Hippocampal formation (tissue), 2 donors: ENCODE results near the gene MKX.

Experiments
- DNase-seq, 2 donors: peaks; one replicate each; lab custom pipeline; 2025; lab: John Stamatoyannopoulos, UW

MKX gene

DNA sequence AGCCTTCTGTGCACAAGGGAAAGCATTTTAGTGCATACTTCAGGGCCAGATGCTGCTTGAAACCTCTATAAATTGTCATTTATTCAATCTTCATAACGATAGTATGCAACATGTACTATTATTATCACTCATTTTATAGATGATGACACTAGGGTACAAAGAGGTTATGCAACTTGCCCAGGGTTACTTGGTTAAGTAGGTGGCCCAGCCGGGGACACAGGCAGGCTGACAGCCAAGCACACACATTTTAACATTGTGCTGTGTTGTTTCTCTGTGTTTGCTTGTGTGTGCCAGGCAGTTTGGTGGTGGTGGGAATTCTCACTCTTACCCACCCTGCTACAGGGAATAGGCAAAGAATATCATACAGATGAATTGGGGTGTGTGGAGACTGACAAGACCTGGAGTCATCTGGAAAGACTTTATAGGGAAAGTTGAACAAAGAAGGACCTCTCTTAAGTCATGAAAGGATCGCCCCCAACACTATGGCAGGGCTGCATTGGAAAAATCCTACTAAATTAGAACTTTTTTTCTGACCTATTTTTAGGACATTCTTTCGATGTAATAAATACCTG, 98.9 kb downstream of the MKX start:
- no peak for DNase-seq

DNA sequence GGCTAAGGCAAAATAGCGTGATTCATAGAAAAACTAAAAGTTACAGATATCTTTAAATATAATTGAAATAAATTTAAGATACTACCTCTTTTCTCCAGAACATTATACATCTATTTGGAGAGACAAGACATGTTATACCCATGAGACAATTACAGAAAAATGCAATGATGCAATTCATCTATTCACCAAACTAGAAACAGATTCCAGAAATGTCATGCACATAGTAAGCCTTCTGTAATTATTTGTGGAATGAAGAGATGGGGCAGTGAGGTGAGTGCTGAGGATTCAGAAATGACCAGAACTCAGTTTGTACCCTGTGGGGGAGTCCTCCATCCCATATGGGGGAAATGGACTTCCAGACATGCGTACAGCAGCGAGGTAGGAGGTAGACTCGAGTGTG, 99.4 kb downstream of the MKX start:
- DNase-seq = no peak

DNA sequence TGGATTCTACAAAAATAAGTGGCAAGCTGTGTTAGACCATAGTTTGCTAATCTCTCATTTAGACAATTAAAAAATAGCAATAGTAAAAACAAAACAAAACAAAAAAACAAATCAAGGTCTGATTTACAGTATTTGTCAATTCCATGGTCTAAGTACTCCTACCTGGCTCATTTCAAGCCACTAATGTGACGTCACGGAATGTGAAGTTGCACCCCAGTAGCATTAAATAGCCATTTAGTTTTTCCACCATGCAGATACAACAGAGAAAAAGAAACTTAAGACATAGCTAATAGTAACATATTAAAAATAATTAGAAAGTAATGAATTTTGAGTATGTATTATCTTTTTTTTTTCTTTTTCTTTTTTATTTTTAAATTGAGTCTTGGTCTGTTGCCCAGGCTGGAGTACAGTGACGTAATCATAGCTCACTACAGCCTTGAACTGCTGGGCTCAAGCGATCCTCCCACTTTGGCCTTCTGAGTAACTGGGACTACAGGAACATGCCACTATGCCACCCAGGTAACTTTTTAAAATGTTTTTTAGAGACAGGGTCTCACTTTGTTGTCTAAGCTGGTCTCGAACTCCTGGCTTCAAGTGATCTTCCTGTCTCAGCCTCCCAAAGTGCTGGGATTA, 101.2 kb downstream of the MKX start:
- DNase-seq = no peak

DNA sequence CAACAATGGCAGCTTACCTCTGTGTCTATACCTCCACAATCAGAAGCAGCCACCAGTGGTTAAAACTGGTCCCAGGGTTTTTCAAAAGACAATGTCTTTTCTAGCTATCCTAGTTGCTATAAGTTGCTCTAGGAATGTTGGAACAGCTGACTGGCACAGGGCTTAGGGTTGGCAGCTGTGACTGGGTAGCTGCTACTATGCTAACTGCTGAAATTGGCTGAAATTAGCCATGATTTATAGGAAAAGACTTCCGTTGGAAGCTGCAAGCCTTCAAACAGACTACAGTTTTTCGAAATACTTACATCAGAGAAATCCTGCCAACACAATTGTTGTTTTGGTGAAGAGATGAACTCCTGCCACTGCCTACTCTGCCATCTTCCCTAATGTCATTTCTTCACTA, 102.3 kb downstream of the MKX start:
- DNase-seq = no peak

DNA sequence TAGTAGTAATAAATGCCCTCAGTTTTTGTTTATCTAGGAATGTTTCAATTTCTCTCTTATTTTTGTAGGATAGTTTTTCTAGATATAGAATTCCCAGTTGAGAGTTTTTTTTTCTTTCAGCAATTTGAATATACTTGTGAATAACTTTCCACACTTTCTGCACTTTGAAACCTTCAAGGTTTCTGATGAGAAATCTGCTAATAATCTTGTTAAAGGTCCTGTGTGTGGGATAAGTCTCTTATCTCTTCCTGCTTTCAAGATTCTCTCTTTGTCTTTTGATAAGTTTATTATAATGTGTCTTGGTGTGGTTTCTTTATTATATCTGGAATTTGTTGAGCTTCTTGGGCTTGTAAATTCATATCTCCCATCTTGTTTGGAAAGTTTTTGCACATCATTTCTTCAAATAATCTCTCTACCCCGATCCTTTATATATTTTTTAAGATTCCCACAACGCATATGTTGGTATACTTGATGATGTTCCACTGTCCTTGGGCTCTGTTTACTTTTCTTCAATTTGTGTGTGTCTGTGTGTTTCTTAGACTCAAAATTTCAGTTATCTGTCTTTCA, 103.5 kb downstream of the MKX start:
- no peak for DNase-seq

DNA sequence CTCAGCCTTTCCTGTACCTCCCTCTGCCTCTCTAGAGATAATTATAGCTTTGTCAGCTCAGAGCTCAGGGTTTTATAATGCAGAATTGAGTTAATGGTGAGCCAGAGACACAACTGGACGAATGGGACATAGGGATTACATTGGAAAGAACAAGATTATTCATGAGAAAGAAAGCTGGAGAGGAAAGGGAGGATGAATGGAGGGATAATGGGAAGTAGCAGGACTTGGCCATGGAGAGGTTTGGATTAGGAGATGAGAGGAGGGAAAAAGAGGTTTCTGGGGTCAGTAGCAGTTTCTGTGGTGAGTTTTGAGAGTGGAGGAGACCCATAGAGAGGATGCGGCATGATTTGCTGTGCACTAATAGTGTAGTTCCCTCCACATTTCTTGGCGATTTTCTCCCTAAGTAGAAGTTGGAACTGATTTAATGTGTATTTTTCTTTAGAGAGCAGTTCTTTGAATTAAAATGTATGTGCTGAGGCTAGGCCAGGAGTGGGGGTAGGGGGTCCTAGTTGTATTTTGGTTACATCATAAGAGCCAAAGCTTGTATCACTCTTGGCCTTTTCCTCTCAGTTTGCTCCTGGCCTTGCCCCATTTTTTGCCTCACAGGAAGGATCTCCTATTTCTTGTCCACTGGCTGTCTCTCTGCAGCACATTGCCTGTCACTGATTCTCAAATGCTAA, 107.4 kb downstream of the MKX start:
- DNase-seq = no peak

DNA sequence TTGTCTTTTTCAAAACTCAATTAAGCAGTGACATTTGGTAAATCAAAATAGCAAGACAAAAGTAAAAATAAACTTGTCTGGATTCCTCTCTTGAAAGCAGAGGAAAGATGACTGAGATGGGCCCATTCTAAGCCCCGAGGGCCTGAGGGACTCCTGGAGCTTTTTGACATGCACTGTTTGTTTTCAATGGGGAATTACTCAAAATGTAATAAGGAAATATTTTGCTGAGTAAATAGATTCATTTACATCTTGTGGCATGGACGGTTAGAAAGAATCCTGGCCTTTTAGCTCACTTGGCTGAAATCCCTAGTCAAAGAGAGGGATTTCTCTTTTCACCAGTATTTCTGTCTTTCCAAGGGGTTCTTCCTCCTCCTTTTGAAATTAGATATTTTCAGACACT, 108.0 kb downstream of the MKX start:
- no peak for DNase-seq

DNA sequence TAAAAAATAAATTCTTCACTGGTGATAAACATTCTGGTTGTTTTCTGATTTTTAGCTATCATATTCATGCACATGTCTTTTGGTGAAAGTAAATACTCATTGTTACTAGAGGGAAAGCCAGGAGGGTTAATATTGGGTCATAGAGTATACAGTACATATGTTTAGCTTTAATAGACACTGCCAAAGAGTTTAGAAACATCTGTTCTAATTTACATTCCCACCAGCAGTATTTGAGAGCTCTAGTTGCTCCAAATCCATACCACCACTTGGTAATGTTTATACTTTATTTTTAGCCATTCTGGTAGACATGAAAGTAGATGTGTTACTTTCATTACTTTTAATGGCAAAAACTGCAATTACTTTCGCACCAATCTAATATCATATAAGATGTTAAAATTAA, 108.8 kb downstream of the MKX start:
- DNase-seq = no peak

DNA sequence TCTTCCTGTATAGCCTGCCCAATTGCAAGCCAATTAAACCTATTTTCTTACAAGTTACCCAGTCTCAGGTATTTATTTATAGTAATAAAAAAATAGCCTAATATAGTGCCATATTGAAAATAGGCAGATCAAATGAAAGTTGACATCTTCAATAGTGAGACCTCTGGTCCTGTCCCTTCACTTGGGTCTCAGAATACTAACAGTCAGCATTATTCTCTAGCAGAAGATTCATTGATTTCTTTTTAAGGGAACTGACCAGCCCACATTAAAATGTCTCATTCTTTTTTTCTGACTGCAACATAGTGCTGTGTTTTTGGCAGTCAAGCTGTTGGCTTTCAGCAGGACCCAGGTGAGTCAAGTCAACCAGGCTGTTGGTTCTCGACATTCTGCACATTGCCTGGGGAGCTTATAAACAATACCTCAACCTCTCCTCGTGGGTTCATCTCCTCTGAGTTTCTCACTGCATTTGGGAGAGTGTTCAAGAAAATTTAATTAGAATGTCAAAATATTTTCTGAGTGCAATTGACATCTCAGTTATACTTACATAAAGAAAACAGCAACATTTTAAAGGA, 109.8 kb downstream of the MKX start:
- DNase-seq = no peak

DNA sequence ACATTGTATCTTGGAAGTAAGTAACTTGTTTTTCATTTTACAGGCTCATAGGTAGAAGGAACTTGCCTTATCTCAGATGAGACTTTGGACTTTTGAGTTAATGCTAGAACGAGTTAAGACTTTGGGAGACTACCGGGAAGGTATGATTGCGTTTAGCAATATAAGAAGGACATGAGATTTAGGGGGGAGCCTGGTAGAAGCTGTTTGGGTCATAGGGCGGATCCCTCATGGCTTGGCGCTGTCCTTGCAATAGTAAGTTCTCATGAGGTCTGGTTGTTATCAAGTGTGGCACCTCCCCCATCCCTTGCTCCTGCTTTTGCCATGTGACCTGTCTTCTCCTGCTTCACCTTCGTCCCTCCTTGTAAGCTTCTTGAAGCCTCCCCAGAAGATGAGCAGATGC, 110.3 kb downstream of the MKX start:
- DNase-seq = no peak

DNA sequence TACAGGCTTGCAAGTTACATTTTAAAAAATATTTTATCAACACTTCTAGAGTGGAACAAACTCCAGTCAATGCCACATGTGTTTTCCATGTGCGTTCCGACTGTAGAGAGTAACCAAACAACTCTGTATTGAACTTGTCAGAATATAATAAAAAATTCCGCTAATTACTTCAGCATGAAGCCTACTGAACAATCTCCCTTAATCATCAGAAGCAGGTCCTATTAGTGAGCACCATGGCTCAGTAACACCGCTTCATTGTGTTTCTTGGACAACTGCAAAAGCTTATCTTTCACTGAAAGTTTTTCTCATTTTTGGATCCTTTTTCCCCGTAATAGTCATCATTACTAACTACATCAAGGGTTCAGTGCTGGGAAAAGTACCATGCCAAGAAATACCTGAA, 117.0 kb downstream of the MKX start:
- no peak for DNase-seq

DNA sequence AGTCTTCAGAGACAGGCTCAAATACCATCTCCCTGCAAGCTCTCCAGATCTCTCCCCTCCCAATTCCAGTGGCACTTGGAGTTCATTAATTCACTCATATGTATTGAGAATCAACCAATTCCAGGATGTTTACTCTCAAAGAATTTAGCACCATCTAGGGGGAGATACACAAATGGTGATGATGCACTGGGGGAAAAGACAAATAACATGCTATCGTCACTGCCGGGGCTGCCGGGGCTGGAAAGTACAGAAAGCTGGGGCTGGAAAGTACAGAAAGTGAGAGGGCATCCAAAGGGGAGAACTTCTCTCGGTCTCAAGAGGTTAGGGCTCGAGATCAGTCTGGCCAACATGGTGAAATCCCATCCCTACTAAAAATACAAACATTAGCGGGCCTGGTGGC, 118.7 kb downstream of the MKX start:
- DNase-seq = no peak

DNA sequence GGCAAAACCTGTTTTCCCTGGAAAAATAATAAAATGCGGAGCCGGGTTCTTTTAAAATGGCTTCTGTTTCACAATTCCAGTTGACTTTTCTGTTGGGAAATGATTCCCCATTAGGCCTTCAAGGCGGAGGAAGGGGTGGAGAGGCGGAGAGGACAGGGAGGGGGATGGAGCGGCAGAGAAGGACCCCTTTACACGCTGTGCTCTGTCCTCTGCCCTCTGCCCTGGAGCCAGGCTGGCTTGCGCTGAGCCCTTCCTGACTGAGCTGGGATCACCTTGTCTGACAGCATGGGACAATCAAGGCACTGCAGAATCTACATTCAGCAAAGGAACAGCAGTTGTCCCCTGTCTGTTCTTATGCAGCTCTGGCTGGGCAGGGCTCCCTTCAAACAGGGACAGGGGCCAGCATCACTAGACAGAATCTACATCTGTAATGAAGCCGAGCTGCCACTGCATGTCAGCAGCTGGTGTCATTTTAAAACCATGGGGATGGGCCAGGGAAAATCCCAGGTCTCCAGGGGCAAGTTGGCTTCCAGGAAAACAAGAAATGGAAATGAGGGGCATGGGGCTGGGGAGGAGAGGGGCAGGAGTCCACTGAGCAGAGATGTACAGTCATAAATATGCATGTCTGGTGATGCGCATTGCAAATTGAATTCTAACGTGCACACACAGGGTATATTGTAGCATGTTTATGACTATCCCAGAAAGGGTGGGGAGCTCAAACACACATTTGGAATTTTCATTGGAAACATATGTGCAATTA, 120.0 kb downstream of the MKX start:
- DNase-seq = no peak

DNA sequence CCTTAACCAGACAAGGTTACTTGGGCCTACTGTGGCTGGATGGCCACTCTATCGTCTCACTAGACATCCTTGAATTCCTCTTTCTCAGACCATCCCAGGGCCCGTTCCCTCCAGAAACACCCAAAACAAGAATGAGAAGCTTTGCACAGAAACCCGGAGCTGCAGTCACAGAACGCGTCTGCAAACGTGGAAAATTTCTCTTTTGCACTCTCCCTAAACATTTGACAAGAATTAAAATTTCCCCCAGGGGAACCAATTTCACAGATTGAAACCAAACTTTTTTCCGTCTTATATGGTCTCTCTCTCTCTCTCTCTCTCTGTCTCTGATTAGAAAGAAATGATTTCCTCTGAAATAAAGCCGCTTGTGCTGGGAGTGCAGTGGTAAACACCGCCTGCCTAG, 120.7 kb downstream of the MKX start:
- no peak for DNase-seq
